ENCODE data around the gene BMX. TPM values are rescaled to one million over a fixed set of nuclear protein-coding genes. Genes with fewer than 3 reads are reported as not detected.

The BMX gene
- total and polyA plus RNA-seq, 9 of the 15 experiments (the other 6 are each of a cell fraction or from before 2014, with no cell fraction given) = 0.45 to 4.2 (median 1.8) TPM

DNA sequence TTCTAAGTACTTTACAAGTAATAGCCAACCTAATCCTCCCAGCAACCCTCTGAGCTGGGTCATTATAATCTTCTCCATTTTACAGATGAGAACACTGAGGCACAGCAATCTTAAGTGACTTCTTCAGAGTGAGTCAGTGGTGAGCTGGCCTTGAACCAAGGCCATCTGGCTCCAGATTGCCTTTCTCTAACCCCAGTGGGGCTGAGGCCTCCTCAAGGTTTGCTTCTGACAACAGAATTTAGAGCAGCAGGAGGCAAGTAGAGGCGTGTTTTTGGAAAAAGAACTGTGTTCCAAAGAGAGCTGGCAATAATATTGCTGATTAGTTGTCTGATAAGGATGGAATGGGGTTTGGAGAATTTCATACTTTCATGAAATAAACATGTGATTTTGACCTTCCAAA, 48.7 kb upstream of the BMX start:
- in situ Hi-C loops (cut with MboI) = loop anchor here (25.0 kb wide), 1 partner anchor 115 kb away; the partner anchor contains the start of gene PIGA
- no TSS peak for BruUV-seq (replicated peaks)
- no peak overlapping the region for H3K4me2 ChIP-seq (ENCODE audit: insufficient read depth, low read length)

DNA sequence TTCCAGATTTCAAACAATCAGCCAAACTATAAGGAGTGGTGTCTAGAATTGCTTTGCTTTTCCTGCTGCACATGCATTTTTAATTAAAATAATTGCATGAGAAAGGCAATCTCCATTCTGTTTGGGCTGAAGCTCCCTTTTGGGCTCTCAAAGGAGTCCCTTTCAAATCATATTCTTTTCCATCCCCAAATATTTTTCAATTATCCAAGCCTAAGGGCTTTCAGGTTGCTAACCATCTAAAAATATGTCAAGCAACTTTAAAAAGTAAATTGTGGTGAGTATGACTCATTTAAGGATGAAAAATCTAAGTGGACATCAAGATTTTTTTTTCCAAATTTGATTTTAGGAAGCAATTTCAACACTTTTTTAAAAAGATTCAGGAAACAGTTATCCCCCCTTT, 35.9 kb upstream of the BMX start:
- H2AFZ ChIP-seq (ENCODE audit: low read depth, low read length) = no peak overlapping the region
- no peak overlapping the region for H3K27ac ChIP-seq (ENCODE audit: extremely low read depth, low read depth, low read length)
- BruUV-seq (replicated peaks) = no TSS peak
- in situ Hi-C loops (cut with MboI) (loop anchor here (25.0 kb wide), 1 partner anchor 127 kb away; the partner anchor contains the start of gene PIGA), intact Hi-C loops (cut with micrococcal nuclease) (loop anchor here (2.0 to 10.0 kb wide), 2 partner anchors 76 to 1430 kb away; no protein-coding TSS in a partner anchor)
- no peak overlapping the region for H3K4me2 ChIP-seq (ENCODE audit: insufficient read depth, low read length)
- ChIA-PET POLR2A (no interaction called here), CTCF (ENCODE audit: low intra/inter-chr PET ratio) (no interaction called here)
- ATAC-seq (no peak), DNase-seq (ENCODE audit: extremely low read depth in 1 of 4, low spot score in 3 of 4) (no peak), FAIRE-seq (no peak)
- H3K9ac ChIP-seq (ENCODE audit: insufficient read depth in 1 of 2, low read depth in 2 of 2, low read length in 2 of 2) = no peak overlapping the region
- H3K27me3 ChIP-seq (ENCODE audit: control insufficient read depth in 2 of 2, insufficient read depth in 2 of 2, low read length in 2 of 2) = no peaks in the 10 kb centered on the region
- no peaks in the 10 kb centered on the region for H4K20me1 ChIP-seq (replicated peaks; ENCODE audit: control insufficient read depth, insufficient read depth, low read length)
- H3K36me3 ChIP-seq (ENCODE audit: control insufficient read depth, insufficient read depth, low read length) = no peaks in the 10 kb centered on the region
- H3K9me1 ChIP-seq (ENCODE audit: control insufficient read depth, insufficient read depth, low read length) = no peaks in the 10 kb centered on the region
- H3K4me1 ChIP-seq (replicated peaks in 1 of 2; ENCODE audit: control insufficient read depth in 2 of 2, insufficient read depth in 2 of 2, low read length in 2 of 2) = no peaks in the 10 kb centered on the region
- H3K4me3 ChIP-seq = no peak overlapping the region
- TF ChIP-seq HCFC1 (IDR thresholded peaks at IDR 0.05; ENCODE audit: low read depth, low read length) = no peak
- TF ChIP-seq PCBP1 (IDR thresholded peaks at IDR 0.05; ENCODE audit: low read depth, low read length, poor library complexity, severe bottlenecking) = no peak
- TF ChIP-seq HNRNPK (IDR thresholded peaks at IDR 0.05; ENCODE audit: low read depth, low read length, poor library complexity, severe bottlenecking) = no peak
- no peak for TF ChIP-seq NFE2 (IDR thresholded peaks at IDR 0.05; ENCODE audit: low read depth)
- TF ChIP-seq POLR2B (IDR thresholded peaks at IDR 0.05; ENCODE audit: low read depth, partially characterized antibody) = no peak
- no peak for TF ChIP-seq FUS (optimal IDR thresholded peaks at IDR 0.05; ENCODE audit: low read depth, low read length)
- no peaks in the 10 kb centered on the region for H3K9me3 ChIP-seq (replicated peaks; ENCODE audit: control insufficient read depth, insufficient read depth, low read depth, low read length)
- H3K79me2 ChIP-seq (ENCODE audit: control insufficient read depth, insufficient read depth, low read length) = no peaks in the 10 kb centered on the region

More for the DNA sequence above, 48.7 kb upstream of the BMX start:
- H4K20me1 ChIP-seq (replicated peaks; ENCODE audit: control insufficient read depth, insufficient read depth, low read length) = no peaks in the 10 kb centered on the region
- no peak overlapping the region for H3K27ac ChIP-seq (ENCODE audit: extremely low read depth, low read depth, low read length)
- H3K9ac ChIP-seq (ENCODE audit: insufficient read depth in 1 of 2, low read depth in 2 of 2, low read length in 2 of 2) = no peak overlapping the region
- no peaks in the 10 kb centered on the region for H3K36me3 ChIP-seq (ENCODE audit: control insufficient read depth, insufficient read depth, low read length)
- ChIA-PET CTCF (ENCODE audit: low intra/inter-chr PET ratio) (interaction anchor here (0.6 kb wide), 1 partner anchor 1691 kb away, joined by 4 read pairs; no protein-coding TSS in a partner anchor), POLR2A (interaction anchor here (1.1 to 1.5 kb wide), 2 partner anchors 9 kb away, joined by 4 read pairs; no protein-coding TSS in a partner anchor)
- 33% methylated on average over 1 of the region's 1 CpG for WGBS (ENCODE audit: insufficient coverage, low coverage, missing lambda C conversion rate)
- H3K9me3 ChIP-seq (replicated peaks; ENCODE audit: control insufficient read depth, insufficient read depth, low read depth, low read length) = no peaks in the 10 kb centered on the region
- H3K27me3 ChIP-seq (ENCODE audit: control insufficient read depth in 2 of 2, insufficient read depth in 2 of 2, low read length in 2 of 2) = no peaks in the 10 kb centered on the region
- intact Hi-C loops (cut with micrococcal nuclease) = no loop called here
- ATAC-seq (no peak), DNase-seq (ENCODE audit: extremely low read depth in 1 of 4, low spot score in 3 of 4) (no peak), FAIRE-seq (no peak)
- H3K4me1 ChIP-seq (replicated peaks in 1 of 2; ENCODE audit: control insufficient read depth in 2 of 2, insufficient read depth in 2 of 2, low read length in 2 of 2) = no peaks in the 10 kb centered on the region
- H3K9me1 ChIP-seq (ENCODE audit: control insufficient read depth, insufficient read depth, low read length) = no peaks in the 10 kb centered on the region
- no peaks in the 10 kb centered on the region for H3K79me2 ChIP-seq (ENCODE audit: control insufficient read depth, insufficient read depth, low read length)
- TF ChIP-seq RBM25 (IDR thresholded peaks at IDR 0.05; ENCODE audit: low read depth, low read length, severe bottlenecking) = peak; percentile 12
- no peak for TF ChIP-seq MAZ (CRISPR knock-in tag; conservative IDR thresholded peaks at IDR 0.05 in 1 of 2, IDR thresholded peaks at IDR 0.05 in 1 of 2)
- H2AFZ ChIP-seq (ENCODE audit: low read depth, low read length) = no peak overlapping the region
- H3K4me3 ChIP-seq = no peak overlapping the region
